ENCODE measurements around the gene RCN2.

DNA sequence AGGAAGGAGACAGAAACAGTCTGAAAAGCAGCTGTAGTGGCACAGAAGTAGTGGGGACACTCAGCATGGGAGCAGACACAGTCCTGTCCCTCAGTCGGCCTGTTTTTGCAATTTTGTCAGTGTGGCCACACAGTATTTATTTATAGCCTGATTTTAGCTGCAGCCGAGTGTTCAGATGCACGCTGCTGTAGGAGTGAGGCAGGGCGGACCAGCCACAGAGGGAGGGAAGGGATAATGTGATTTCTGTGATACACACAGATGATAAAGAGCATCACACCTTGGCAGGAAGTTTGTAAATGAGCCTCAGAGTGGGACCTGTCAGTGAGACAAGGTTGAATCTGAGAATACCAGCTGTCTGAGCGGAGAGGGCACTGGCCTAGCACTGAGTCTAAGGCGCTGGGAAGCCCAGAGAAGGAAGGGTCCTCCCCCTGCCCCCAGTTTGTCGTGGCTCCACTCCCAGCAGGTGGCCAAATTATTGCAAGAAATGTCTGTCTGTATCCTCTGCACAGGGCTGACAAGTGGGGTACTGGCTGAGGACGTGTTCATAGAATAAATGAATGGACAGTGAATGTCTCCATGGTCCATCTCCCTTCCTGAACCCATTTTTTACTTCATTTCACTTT lies 67.2 kb downstream of the RCN2 start:
- no peak for TF ChIP-seq POLR2A (IDR thresholded peaks at IDR 0.05)
- TF ChIP-seq, protein P1, sequence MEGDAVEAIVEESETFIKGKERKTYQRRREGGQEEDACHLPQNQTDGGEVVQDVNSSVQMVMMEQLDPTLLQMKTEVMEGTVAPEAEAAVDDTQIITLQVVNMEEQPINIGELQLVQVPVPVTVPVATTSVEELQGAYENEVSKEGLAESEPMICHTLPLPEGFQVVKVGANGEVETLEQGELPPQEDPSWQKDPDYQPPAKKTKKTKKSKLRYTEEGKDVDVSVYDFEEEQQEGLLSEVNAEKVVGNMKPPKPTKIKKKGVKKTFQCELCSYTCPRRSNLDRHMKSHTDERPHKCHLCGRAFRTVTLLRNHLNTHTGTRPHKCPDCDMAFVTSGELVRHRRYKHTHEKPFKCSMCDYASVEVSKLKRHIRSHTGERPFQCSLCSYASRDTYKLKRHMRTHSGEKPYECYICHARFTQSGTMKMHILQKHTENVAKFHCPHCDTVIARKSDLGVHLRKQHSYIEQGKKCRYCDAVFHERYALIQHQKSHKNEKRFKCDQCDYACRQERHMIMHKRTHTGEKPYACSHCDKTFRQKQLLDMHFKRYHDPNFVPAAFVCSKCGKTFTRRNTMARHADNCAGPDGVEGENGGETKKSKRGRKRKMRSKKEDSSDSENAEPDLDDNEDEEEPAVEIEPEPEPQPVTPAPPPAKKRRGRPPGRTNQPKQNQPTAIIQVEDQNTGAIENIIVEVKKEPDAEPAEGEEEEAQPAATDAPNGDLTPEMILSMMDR (IDR thresholded peaks at IDR 0.05): no peak

All from esophagus squamous epithelium (tissue), 4 donors.